Iris pigment epithelial cell (primary cell): ENCODE results near the gene PCDH10.
A peak's percentile ranks its signal among the peaks of the same experiment; 100 is the strongest.
"Not testable (repeated sequence)": the region's sequence is repeated elsewhere in the genome, so short reads cannot be mapped to it uniquely, and the experiment has no call there.

Experiments used
- DNase-seq: peaks from one replicate; pipeline ENCODE4 v3.0.0-alpha.2; 2011; ENCODE audit warnings: low read depth

PCDH10 gene

GRCh38 chr4:133150486-133151340 is 1.6 kb downstream of the PCDH10 start:
- no peak for DNase-seq

DNA sequence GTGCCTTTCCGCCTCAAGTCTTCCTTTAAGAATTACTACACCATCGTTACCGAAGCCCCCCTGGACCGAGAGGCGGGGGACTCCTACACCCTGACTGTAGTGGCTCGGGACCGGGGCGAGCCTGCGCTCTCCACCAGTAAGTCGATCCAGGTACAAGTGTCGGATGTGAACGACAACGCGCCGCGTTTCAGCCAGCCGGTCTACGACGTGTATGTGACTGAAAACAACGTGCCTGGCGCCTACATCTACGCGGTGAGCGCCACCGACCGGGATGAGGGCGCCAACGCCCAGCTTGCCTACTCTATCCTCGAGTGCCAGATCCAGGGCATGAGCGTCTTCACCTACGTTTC is 2.2 kb downstream of the PCDH10 start:
- DNase-seq, result no peak

GRCh38 chr4:133151691-133152329 is 2.7 kb downstream of the PCDH10 start:
- no peak for DNase-seq

DNA sequence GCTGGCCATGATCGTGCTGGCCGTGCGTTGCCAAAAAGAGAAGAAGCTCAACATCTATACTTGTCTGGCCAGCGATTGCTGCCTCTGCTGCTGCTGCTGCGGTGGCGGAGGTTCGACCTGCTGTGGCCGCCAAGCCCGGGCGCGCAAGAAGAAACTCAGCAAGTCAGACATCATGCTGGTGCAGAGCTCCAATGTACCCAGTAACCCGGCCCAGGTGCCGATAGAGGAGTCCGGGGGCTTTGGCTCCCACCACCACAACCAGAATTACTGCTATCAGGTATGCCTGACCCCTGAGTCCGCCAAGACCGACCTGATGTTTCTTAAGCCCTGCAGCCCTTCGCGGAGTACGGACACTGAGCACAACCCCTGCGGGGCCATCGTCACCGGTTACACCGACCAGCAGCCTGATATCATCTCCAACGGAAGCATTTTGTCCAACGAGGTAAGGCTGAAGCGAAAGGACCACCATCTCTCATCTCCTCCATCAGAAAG is 3.3 kb downstream of the PCDH10 start:
- DNase-seq, result peak; percentile 30

DNA sequence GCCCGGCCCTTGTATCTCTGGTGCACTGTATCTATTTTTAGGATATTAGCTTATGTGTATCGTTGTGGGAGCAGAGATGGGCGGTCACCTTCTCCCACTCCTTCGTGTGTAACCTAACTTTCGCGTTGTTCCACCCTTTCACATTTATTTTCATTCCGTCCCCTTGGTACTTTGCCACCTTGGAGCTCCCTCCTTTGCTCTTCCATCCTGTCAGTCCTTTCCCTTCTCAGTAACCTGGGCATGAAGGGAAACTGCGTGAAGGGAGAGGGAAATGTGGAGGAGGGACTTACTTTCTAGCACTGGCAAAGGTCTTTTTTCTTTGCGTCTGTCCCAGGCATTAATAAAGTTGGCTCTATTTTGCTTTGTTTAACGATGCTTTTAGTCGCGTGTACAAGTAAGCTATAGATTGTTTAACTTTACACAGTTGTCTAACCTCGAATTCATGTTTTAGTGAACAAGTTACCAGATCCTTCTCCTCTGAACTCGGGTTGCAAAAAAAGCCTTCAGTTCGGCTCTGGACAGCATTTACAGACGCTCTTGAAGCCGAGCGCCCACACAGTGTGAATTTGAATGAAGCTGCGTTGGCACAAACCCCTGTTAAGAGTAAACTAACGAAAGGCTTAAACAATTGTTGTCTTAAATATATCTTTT is 3.9 kb downstream of the PCDH10 start:
- DNase-seq, result no peak

- DNase-seq, result peak; percentile 62
These were observed 5.6 kb downstream of the PCDH10 start for GRCh38 chr4:133154725-133155124.

DNA sequence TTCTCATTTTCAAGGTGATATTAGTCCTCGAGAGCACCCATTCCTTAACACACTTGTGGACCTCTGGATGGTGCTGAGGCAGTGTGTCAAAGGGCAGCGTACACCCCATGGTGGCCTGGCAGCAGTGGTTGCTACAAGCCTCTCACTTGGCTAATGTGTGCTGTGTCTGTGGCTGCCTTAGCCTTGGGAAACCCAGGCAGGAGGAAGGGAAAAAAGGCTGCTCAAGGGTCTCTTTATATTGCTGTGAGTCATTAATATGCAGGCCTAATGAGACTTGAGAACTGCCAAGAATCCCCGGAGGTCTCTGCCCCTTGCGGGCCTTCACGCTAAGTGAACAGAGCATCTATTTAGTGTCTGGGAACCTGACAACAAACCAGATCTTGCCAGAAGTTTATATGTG is 7.0 kb downstream of the PCDH10 start:
- DNase-seq, result no peak

GRCh38 chr4:133156556-133156955 is 7.5 kb downstream of the PCDH10 start:
- DNase-seq, result no peak

DNA sequence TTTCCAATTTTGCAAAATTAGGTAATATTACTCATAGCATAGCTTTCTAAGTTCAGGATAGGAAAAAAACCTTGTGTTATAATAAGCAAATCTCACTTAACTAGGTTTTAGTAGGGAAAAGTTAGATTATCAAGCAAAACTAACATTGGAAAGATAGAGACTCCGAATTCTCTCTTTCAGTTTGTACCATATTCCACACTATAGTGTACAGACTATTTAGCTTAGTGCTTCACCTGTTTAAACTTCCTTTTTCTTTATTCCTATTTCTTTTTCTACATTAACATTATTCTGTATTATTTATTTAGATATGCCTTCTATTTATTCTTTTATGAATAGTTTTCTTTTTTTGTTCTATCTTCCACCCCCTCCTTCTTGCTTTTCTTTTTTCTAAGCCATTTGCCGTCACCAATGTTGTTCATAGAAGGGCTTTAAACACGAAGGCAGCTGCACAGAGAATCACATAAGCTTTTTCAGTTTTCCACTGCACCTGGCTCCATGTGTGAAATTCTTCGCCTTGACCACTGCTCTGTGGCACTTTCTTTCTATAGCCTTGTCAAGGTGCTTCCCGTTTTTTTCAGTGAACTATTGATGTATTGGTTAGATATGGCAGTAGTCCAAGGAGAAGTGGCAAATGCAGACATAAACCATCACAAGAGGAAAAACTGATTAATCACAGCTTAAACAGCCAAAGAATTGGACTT is 8.5 kb downstream of the PCDH10 start:
- DNase-seq, result no peak

- no peak for DNase-seq
These were observed 11.8 kb downstream of the PCDH10 start for GRCh38 chr4:133160853-133161252.

DNA sequence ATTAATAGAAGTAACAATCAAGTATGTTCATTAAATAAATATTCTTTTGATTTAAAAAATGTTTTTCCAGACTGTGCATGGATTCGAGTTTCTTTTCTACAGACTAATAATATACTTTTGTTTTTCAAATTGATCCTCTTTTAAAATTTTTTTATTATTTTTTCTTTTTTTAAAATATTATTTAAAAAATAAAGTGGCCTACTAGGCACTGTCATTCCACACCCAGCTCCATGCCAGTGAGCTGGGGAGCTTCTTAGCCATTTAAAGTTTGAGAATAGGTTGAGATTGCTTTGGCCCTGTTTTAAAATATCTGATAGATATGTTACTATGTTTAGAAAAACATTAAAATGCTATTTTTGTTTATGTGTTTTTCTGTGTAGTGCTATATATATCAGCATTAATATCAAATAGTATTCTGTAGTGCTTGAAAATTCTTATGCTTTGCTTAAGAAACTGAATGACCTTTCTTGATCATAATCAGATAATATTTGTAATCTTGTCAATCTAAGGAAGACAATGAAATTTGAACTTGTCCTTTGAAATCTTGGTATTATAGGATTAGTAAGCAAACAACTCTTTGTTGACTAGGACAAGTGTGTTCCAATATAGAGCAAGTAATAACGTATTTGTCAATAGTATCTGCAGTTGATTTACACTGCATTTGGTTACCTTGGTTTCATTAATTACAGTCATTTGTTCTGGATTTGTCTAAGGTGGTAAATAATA is 12.6 kb downstream of the PCDH10 start:
- DNase-seq, result no peak

DNA sequence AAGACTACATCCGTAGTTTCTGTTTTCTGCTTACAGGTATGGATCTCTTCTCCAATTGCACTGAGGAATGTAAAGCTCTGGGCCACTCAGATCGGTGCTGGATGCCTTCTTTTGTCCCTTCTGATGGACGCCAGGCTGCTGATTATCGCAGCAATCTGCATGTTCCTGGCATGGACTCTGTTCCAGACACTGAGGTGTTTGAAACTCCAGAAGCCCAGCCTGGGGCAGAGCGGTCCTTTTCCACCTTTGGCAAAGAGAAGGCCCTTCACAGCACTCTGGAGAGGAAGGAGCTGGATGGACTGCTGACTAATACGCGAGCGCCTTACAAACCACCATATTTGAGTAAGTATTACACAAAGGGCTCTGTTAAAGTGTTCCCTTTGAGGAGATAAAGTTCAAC is 13.8 kb downstream of the PCDH10 start:
- no peak for DNase-seq

- no peak for DNase-seq
These were observed 29.9 kb downstream of the PCDH10 start for GRCh38 chr4:133178956-133179355.

- no peak for DNase-seq
These were observed 37.1 kb downstream of the PCDH10 start for GRCh38 chr4:133186210-133186609.

GRCh38 chr4:133186845-133187244 is 37.8 kb downstream of the PCDH10 start:
- DNase-seq, result no peak

DNA sequence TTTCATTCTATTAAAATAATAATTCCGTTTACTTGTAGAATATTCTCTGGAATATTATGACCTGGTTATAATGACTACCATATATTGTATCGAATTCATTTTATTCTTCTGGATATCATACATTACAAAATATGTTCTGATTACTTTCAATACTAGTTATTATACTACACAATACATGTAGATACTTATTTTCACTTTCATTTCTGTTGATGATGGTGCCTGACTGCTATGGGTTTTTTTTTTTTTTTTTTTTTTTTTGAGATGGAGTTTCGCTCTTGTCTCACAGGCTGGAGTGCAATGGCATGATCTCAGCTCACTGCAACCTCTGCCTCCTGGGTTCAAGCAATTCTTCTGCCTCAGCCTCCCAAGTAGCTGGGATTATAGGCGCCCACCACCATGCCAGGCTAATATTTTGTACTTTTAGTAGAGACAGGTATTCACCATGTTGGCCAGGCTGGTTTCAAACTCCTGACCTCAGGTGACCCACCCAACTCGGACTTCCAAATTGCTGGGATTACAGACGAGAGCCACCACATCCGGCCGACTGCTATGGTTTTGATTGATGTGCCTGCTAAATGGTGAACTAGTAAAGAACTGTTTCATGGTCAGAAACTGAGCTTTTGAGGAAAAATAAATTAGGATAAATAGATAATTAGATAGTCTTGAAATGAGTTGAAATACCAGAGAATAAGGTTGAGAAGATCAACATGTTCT is 39.5 kb downstream of the PCDH10 start:
- DNase-seq, result no peak

GRCh38 chr4:133189147-133189517 is 40.0 kb downstream of the PCDH10 start:
- DNase-seq, result no peak

- DNase-seq, result no peak
These were observed 41.0 kb downstream of the PCDH10 start for GRCh38 chr4:133190098-133190497.

DNA sequence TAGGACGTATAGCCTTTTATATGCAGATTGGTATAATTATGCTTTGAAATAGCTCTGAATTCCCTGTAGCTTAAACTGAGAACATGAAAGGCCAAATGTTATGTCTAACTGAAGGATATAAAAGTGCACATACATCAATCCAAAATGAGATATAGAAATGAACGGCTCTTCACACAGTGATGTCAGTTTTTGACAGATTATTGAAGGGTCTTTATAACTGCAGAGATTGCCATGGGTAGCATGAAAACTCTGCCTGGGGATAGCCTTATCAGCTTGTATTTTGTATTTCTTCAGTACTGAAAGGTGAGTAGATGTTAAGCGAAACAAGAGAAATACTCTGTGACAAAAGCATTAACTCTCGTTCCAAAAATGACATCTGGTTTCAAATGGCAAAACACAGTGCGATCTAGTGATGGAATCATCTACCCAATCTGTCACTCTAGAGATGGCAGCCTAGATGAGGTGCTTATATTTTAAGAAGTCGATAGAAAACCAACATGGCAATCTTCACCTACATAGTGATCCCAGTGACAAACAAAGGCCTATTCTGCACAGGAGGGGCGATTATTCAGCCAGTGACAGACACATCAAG is 59.7 kb downstream of the PCDH10 start:
- no peak for DNase-seq

DNA sequence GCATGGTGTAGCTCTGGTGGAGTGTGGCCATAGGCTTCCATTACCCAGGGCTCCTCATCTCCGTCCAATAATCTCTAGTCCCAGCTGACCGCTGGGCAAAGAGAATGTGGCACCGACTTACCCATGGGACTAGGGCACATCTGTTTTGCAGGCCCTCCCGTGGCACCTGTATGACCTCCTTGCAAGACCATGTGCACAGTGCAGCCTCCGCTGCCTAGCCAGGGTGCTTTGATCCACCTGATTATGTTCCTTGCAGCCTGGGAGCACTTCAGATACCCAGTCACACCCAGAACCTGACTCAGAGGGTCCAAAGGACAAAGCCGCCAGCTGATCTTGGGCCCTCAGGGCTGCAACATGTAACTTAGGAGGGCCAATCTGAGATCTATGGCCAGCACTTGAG is 84.8 kb downstream of the PCDH10 start:
- DNase-seq, result no peak

- DNase-seq, result not testable (repeated sequence)
These were observed 91.4 kb downstream of the PCDH10 start for GRCh38 chr4:133240451-133240850.
